Measurements from ENCODE around the gene ZIC5.
A peak's percentile ranks its signal among the peaks of the same experiment; 100 is the strongest.

DNA sequence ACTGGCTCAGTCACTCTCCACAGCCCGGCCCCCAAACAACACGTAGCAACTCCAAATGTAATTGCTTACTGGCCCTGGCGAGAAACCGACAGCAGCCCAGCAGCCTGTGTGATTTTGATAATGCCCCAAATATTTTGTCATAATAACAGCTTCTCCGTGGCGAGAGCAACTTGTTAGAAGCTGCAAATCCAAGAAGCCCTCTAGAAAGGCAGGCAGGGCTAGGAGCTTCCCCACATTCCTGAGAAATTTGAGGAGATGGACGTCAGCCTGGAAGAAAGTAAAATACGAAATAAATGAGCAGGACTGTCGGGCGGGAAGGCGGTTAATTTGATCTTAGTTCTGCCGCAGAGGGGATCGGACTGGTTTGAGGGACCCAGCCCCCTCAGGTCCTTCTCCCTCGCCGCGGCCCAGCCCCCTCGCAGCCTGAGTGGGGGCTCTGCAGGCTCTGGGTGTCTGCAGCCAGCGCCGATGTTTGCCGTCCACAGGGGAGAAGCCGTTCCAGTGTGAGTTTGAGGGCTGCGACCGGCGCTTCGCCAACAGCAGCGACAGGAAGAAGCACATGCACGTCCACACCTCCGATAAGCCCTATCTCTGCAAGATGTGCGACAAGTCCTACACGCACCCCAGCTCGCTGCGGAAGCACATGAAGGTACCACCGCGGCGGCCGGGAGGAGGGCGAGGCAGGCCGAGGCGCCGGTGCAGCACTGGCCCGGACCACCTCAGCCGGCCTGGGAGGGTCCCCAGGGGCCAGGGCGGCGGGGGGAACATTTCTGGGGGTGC, 13.1 kb upstream of the ZIC5 start:
- no peak for TF ChIP-seq EZH2 (IDR thresholded peaks at IDR 0.05)
- TF ChIP-seq POLR2AphosphoS5 (IDR thresholded peaks at IDR 0.05; ENCODE audit: borderline replicate concordance, low read depth, low read length): peak; percentile 15; the same call in 1 of the 2 replicates
- TF ChIP-seq FOXP2 (optimal IDR thresholded peaks at IDR 0.05; ENCODE audit: control extremely low read depth, extremely low read length, insufficient read depth): no peak

All from SK-N-MC (cell line).